Transverse colon (tissue), 4 donors: ENCODE data around the gene PEAR1. TPM values are rescaled to one million over a fixed set of nuclear protein-coding genes. Genes with fewer than 3 reads are reported as not detected.

Source experiments
- DNase-seq: peaks from one replicate; pipeline ENCODE4 v3.0.0-alpha.2; 2019
- H3K27ac ChIP-seq, 4 donors: fragments of 200-600 bp; sonication (generic); 2 replicates each; pipeline ENCODE4 v1.5.1; 2016 to 2018; ENCODE audit warnings: inconsistent platforms in 4 of 4
- H3K27me3 ChIP-seq: fragments of 200-600 bp; sonication (generic); 2 replicates; pipeline ENCODE4 v1.5.1; 2017; ENCODE audit warnings: inconsistent platforms
- H3K36me3 ChIP-seq, 4 donors: fragments of 200-600 bp; sonication (generic); 2 replicates each; pipeline ENCODE4 v1.5.1; 2017 to 2019; ENCODE audit warnings: inconsistent platforms in 4 of 4
- H3K4me1 ChIP-seq, 4 donors: fragments of 200-600 bp; sonication (generic); 2 replicates each; pipeline ENCODE4 v1.5.1; 2017 to 2020; ENCODE audit warnings: inconsistent platforms in 4 of 4
- H3K4me3 ChIP-seq, 4 donors: fragments of 200-600 bp; sonication (generic); 1 replicate in 1 of 4; 2 replicates in 3 of 4; pipeline versions ENCODE4 v1.5.1 to v1.6.1; 2017 to 2019; ENCODE audit warnings: inconsistent platforms in 4 of 4
- H3K9me3 ChIP-seq, 2 donors: fragments of 200-600 bp; sonication (generic); 2 replicates each; pipeline ENCODE4 v1.5.1; 2017 to 2019; ENCODE audit warnings: inconsistent platforms in 2 of 2
- CTCF ChIP-seq, 5 experiments: fragments of 200-600 bp in 3 of 5; fragments of 450-650 bp in 2 of 5; sonication (generic) in 3 of 5; IDR thresholded peaks; 1 replicate in 2 of 5; 2 replicates in 3 of 5; pipeline ENCODE4 v1.5.1; 2016 to 2017; ENCODE audit warnings: antibody characterized with exemption in 5 of 5, inconsistent platforms in 3 of 5, mild to moderate bottlenecking in 2 of 5, moderate library complexity in 1 of 5
- EP300 ChIP-seq: sonication (generic); formaldehyde crosslinking; IDR thresholded peaks from one replicate; pipeline ENCODE4 v1.6.1; 2017; ENCODE audit warnings: antibody characterized with exemption, low read depth
- POLR2A ChIP-seq: fragments of 450-650 bp; IDR thresholded peaks from one replicate; pipeline ENCODE4 v1.6.1; 2016; ENCODE audit warnings: antibody characterized with exemption, mild to moderate bottlenecking, moderate library complexity
- POLR2AphosphoS5 ChIP-seq, 3 donors: sonication (generic); formaldehyde crosslinking; IDR thresholded peaks; one replicate each; pipeline ENCODE4 v1.6.1; 2016; ENCODE audit warnings: antibody characterized with exemption in 3 of 3
- WGBS, 2 donors: methylation state at CpG; one replicate each; pipeline ENCODE4 v1.1.5; 2018; ENCODE audit warnings: low coverage in 1 of 2; 5-methylcytosine and 5-hydroxymethylcytosine counted together
- in situ Hi-C, 4 donors: fragments of 200-750 bp; cut with MboI; loops; one replicate each; pipeline versions ENCODE4 v1.15.0 to v1.15.1; 2017; ENCODE audit warnings: low sequenced_read_pairs in 3 of 4, low pct_ligation_motif_present in 1 of 4, low pct_unique_long_range_greater_than_20kb in 1 of 4
- intact Hi-C: fragments of 100-400 bp; cut with DNase I; formaldehyde crosslinking; loops from one replicate; pipeline ENCODE4 v1.15.1; 2023; ENCODE audit warnings: low total_unique reads
- total RNA-seq, 4 donors: library from RNA; depleted of rRNA; stranded (reverse); fragments of >200 nt; gene quantifications; one replicate each; pipeline ENCODE4 v1.1.0, GENCODE V29; 2016

PEAR1 gene
- total RNA-seq, 4 donors from 2014 or later = 1.8 to 5.6 (median 3.7) TPM

DNA sequence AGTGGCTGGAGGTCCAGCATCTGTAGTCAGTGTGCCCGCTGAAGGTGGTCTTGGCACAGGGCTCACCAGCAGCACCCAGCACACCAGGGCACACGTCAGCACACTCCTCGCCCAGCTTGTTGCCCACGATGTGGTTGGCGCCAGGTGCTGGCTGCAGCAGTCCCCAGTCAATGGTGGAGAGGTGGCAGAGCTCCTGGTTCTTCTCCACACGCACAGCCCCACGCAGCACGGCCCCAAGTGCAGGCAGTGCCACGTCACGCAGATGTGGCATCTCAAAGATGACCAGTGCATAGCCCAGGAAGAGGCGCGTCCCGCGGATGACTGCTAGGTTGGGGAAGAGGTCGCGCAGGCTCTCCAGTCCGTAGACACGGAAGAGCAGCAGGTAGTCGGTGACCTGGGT lies 39.8 kb upstream of the PEAR1 start:
- intact Hi-C loops = loop anchor here (10.0 kb wide), 1 partner anchor 159 kb away; no protein-coding TSS in a partner anchor
- DNase-seq = no peak

DNA sequence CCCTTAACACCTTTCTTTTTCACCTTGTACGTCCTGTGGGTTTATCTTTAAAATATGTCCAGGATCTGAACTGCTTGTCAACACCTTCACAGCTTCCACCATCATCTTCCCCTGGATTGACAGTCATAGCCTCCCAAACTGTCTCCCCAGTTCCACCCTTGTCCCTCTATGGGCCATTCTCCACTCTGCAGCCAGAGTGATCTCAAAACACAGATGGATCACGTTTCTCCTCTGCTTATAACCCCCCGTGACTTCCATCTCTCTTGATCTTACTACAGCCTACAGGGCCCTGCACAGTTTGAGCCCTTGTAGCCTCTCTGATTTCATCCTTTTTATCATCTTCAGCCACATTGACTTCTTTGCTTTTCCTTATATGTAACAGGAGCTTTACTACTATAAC lies 38.9 kb upstream of the PEAR1 start:
- in situ Hi-C loops (loop anchor here in 2 of 4 donors (25.0 kb wide), 1 partner anchor 167 kb away; the partner anchor contains the start of gene NES (in 2 of the 2)), intact Hi-C loops (loop anchor here (10.0 kb wide), 1 partner anchor 160 kb away; no protein-coding TSS in a partner anchor)
- Histone ChIP-seq H3K27ac (no peak overlapping the region), H3K4me1 (peaks cover 6 to 16% (median 10%) of the 10 kb centered on the region in 4 donors), H3K9me3 (no peaks in the 10 kb centered on the region), H3K4me3 (no peak overlapping the region), H3K27me3 (peaks cover 39% of the 10 kb centered on the region), H3K36me3 (no peaks in the 10 kb centered on the region)
- whole genome bisulfite sequencing, 2 donors = 53 to 94% methylated on average over 2 to 3 of the region's 3 CpGs
- TF ChIP-seq CTCF (IDR thresholded peaks at IDR 0.05) (no peak), POLR2AphosphoS5 (IDR thresholded peaks at IDR 0.05) (no peak), EP300 (no peak), POLR2A (no peak)
- DNase-seq = no peak

More for the DNA sequence above, 39.8 kb upstream of the PEAR1 start:
- peaks cover 0 to 10% (median 2%) of the 10 kb centered on the region in 4 donors for H3K4me1 ChIP-seq
- TF ChIP-seq POLR2AphosphoS5 (IDR thresholded peaks at IDR 0.05) = no peak
- no peak for TF ChIP-seq POLR2A
- no peak for TF ChIP-seq EP300
- no peak for TF ChIP-seq CTCF (IDR thresholded peaks at IDR 0.05)
- in situ Hi-C loops = loop anchor here in 2 of 4 donors (25.0 kb wide), 1 partner anchor 166 kb away; the partner anchor contains the start of gene NES (in 2 of the 2)
- peaks cover 39% of the 10 kb centered on the region for H3K27me3 ChIP-seq
- 87 to 100% methylated on average over 3 to 19 of the region's 19 CpGs for WGBS, 2 donors
- H3K36me3 ChIP-seq = no peaks in the 10 kb centered on the region
- no peak overlapping the region for H3K4me3 ChIP-seq
- H3K9me3 ChIP-seq = no peaks in the 10 kb centered on the region
- no peak overlapping the region for H3K27ac ChIP-seq

DNA sequence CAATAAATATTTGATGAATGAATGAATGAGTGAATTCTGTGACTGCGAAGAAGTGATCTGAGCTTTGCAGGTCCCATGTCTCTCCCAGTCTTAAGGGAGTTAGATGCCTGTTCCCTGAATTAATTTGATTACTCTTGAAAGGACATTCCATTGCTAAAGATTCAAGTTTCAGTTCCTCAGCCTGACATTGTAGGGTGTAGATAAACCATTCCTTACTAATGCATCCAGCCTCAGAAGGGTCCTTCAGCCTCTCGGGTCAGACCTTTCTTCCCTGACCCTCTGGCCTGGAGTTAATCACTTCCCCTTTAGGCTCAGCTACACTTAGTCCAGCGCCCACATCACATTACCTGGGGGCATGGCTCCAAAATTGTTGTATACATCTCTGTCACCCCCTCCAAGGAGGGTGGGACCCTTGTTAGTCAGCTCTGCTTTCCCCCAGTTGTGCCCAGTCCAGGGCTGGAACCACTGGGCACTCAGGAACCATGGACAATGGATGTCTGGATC lies 37.2 kb upstream of the PEAR1 start:
- TF ChIP-seq EP300 (no peak), POLR2A (no peak)
- WGBS, 2 donors = 76 to 89% methylated on average over 1 to 3 of the region's 3 CpGs
- Histone ChIP-seq H3K27ac (no peak overlapping the region), H3K4me1 (peaks cover 14 to 32% (median 25%) of the 10 kb centered on the region in 4 donors), H3K36me3 (no peaks in the 10 kb centered on the region), H3K4me3 (no peak overlapping the region), H3K27me3 (peaks cover 50% of the 10 kb centered on the region), H3K9me3 (no peaks in the 10 kb centered on the region)
- DNase-seq = no peak
- in situ Hi-C loops = loop anchor here in 2 of 4 donors (25.0 kb wide), 1 partner anchor 169 kb away; the partner anchor contains the start of gene NES (in 2 of the 2)
- intact Hi-C loops = loop anchor here (10.0 kb wide), 1 partner anchor 162 kb away; no protein-coding TSS in a partner anchor

DNA sequence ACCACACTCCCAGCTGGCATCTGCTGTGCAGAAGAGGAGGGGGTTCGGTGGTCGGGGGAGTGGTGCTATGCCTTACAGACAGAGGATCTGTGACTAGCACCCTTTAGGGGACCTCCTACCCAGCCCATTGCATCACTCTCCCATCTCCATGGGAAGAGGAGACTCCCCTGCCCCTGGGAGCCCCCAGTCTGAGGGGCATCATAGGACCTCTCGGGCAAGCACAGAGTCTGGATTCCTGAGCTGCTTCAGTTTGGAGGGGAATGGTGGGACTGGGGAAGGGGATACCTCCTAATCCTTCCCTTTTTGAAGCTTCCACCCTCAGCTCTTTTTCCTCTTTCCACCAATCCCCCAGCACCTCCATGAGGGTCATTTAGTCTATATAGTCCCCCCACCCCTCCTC lies 36.0 kb upstream of the PEAR1 start:
- Histone ChIP-seq H3K4me1 (peaks cover 14 to 28% (median 25%) of the 10 kb centered on the region in 4 donors), H3K27me3 (peaks cover 62% of the 10 kb centered on the region), H3K36me3 (no peaks in the 10 kb centered on the region), H3K4me3 (no peak overlapping the region), H3K27ac (no peak overlapping the region), H3K9me3 (no peaks in the 10 kb centered on the region)
- 47% methylated on average over 3 of the region's 3 CpGs; no CpG with 5 or more reads in 1 of the 2 donors for WGBS, 2 donors
- in situ Hi-C loops = loop anchor here in 2 of 4 donors (25.0 kb wide), 1 partner anchor 170 kb away; the partner anchor contains the start of gene NES (in 2 of the 2)
- TF ChIP-seq POLR2AphosphoS5 (IDR thresholded peaks at IDR 0.05) = no peak
- no peak for TF ChIP-seq POLR2A
- no peak for TF ChIP-seq EP300
- no peak for TF ChIP-seq CTCF (IDR thresholded peaks at IDR 0.05)
- no peak for DNase-seq
- intact Hi-C loops = loop anchor here (10.0 kb wide), 1 partner anchor 163 kb away; no protein-coding TSS in a partner anchor
